H1 (cell line): Measurements from ENCODE around the gene COL5A2. TPM values are rescaled to one million over a fixed set of nuclear protein-coding genes. Genes with fewer than 3 reads are reported as not detected.

Experiments used
- CTCF ChIA-PET: fragments of 300-600 bp; sonication (Branson Sonifier 250); formaldehyde crosslinking; loops from one replicate; lab custom pipeline; 2021; ENCODE audit not compliant: partially characterized antibody; lab: Charles Lee
- POLR2A ChIA-PET: fragments of 300-600 bp; sonication (Branson Sonifier 250); formaldehyde crosslinking; loops from one replicate; lab custom pipeline; 2021; ENCODE audit warnings: inconsistent platforms; ENCODE audit not compliant: partially characterized antibody; lab: Charles Lee
- DNase-seq, 2 experiments: peaks; one replicate each; pipeline versions ENCODE4 v3.0.0 to v3.0.0-alpha.2; 2010 to 2022; ENCODE audit warnings: low spot score in 2 of 2, low read depth in 1 of 2, mixed read lengths in 1 of 2
- FAIRE-seq: peaks from 2 replicates; lab custom pipeline; 2011; peaks lifted over from hg19 to GRCh38; lab: Jason Lieb, UNC
- H2AFZ ChIP-seq: 2 replicates; pipeline ENCODE4 v1.8.1; 2012; ENCODE audit warnings: low read length, inconsistent platforms
- H2AK5ac ChIP-seq: 2 replicates; pipeline ENCODE4 v1.6.1; 2013; ENCODE audit warnings: low read depth, low read length
- H2BK120ac ChIP-seq: replicated peaks from 2 replicates; pipeline ENCODE3; 2013; ENCODE audit warnings: low read depth, low read length, inconsistent platforms
- H2BK12ac ChIP-seq: 2 replicates; pipeline ENCODE4 v1.6.1; 2013; ENCODE audit warnings: low read depth, low read length
- H2BK15ac ChIP-seq: 2 replicates; pipeline ENCODE4 v1.6.1; 2013; ENCODE audit warnings: low read length
- H2BK20ac ChIP-seq: 2 replicates; pipeline ENCODE4 v1.6.1; 2013; ENCODE audit warnings: low read length
- H2BK5ac ChIP-seq: 2 replicates; pipeline ENCODE4 v1.6.1; 2013; ENCODE audit warnings: low read depth, low read length
- H3K14ac ChIP-seq: 2 replicates; pipeline ENCODE4 v1.6.1; 2013; ENCODE audit warnings: inconsistent platforms; ENCODE audit not compliant: insufficient read length
- H3K18ac ChIP-seq: 2 replicates; pipeline ENCODE4 v1.6.1; 2013; ENCODE audit warnings: low read length; ENCODE audit errors: extremely low read depth
- H3K23ac ChIP-seq: 2 replicates; pipeline ENCODE4 v1.6.1; 2013; ENCODE audit warnings: inconsistent platforms; ENCODE audit not compliant: insufficient read length
- H3K23me2 ChIP-seq: 2 replicates; pipeline ENCODE4 v1.6.1; 2013; ENCODE audit warnings: low read depth, low read length
- H3K27ac ChIP-seq: 2 replicates; pipeline ENCODE4 v1.6.1; 2011; ENCODE audit warnings: low read depth, low read length, inconsistent platforms
- H3K27me3 ChIP-seq, 4 experiments: replicated peaks in 1 of 4; 1 replicate in 1 of 4; 2 replicates in 3 of 4; pipeline versions ENCODE4 v1.6.1 to v1.8.1; 2011 to 2013; ENCODE audit warnings: low read length in 3 of 4, mild to moderate bottlenecking in 3 of 4, inconsistent platforms in 2 of 4, mixed read lengths in 2 of 4, moderate library complexity in 1 of 4; ENCODE audit not compliant: control insufficient read depth in 3 of 4, insufficient read depth in 3 of 4; ENCODE audit errors: extremely low read depth in 1 of 4
- H3K36me3 ChIP-seq, 4 experiments: 2 replicates each; pipeline versions ENCODE4 v1.6.1 to v1.8.1; 2011 to 2013; ENCODE audit warnings: mild to moderate bottlenecking in 4 of 4, low read length in 3 of 4, moderate library complexity in 2 of 4, control low read depth in 1 of 4, inconsistent platforms in 1 of 4; ENCODE audit not compliant: insufficient read depth in 4 of 4, control insufficient read depth in 2 of 4
- H3K4ac ChIP-seq: replicated peaks from 2 replicates; pipeline ENCODE3; 2013; ENCODE audit warnings: low read length, low read depth, mixed read lengths, inconsistent platforms; ENCODE audit not compliant: insufficient read length
- H3K4me1 ChIP-seq, 4 experiments: replicated peaks in 1 of 4; 1 replicate in 1 of 4; 2 replicates in 3 of 4; pipeline versions ENCODE4 v1.6.1 to v1.8.1; 2011 to 2013; ENCODE audit warnings: low read length in 3 of 4, inconsistent platforms in 2 of 4, mixed read lengths in 1 of 4; ENCODE audit not compliant: insufficient read depth in 4 of 4, control insufficient read depth in 3 of 4
- H3K4me2 ChIP-seq, 2 experiments: 2 replicates each; pipeline versions ENCODE4 v1.6.1 to v1.8.1; 2011 to 2013; ENCODE audit warnings: low read depth in 2 of 2, low read length in 2 of 2, control low read depth in 1 of 2, inconsistent platforms in 1 of 2, mild to moderate bottlenecking in 1 of 2; ENCODE audit not compliant: insufficient read depth in 1 of 2
- H3K4me3 ChIP-seq, 4 experiments: fragments of 200-600, 300-600 bp in 1 of 4; sonication (generic), shearing (Covaris generic), sonication (Bioruptor Twin) in 1 of 4; 2 replicates each; pipeline versions ENCODE4 v1.5.1 to v1.8.1; 2011 to 2016; ENCODE audit warnings: low read length in 4 of 4, low read depth in 3 of 4, control low read depth in 2 of 4, inconsistent platforms in 2 of 4, mild to moderate bottlenecking in 2 of 4, mixed read lengths in 1 of 4, moderate library complexity in 1 of 4; ENCODE audit not compliant: insufficient read depth in 2 of 4; ENCODE audit errors: extremely low read depth in 1 of 4
- H3K56ac ChIP-seq: replicated peaks from 2 replicates; pipeline ENCODE3; 2013; ENCODE audit warnings: low read depth, mild to moderate bottlenecking, mixed read lengths, low read length, inconsistent platforms; ENCODE audit not compliant: insufficient read length
- H3K79me1 ChIP-seq: 2 replicates; pipeline ENCODE4 v1.6.1; 2013; ENCODE audit warnings: low read depth, low read length, control low read depth
- H3K79me2 ChIP-seq, 2 experiments: 2 replicates each; pipeline versions ENCODE4 v1.6.1 to v1.8.1; 2012 to 2013; ENCODE audit warnings: low read length in 2 of 2, mild to moderate bottlenecking in 2 of 2, inconsistent platforms in 1 of 2; ENCODE audit not compliant: insufficient read depth in 2 of 2, control insufficient read depth in 1 of 2
- H3K9ac ChIP-seq, 4 experiments: replicated peaks in 1 of 4; 1 replicate in 1 of 4; 2 replicates in 3 of 4; pipeline versions ENCODE4 v1.6.1 to v1.8.1; 2011 to 2013; ENCODE audit warnings: low read depth in 3 of 4, low read length in 3 of 4, control low read depth in 2 of 4, mild to moderate bottlenecking in 2 of 4, moderate library complexity in 2 of 4, inconsistent platforms in 1 of 4; ENCODE audit errors: extremely low read depth in 1 of 4
- H3K9me3 ChIP-seq, 2 experiments: 2 replicates each; pipeline versions ENCODE4 v1.6.1 to v1.8.1; 2012 to 2013; ENCODE audit warnings: mild to moderate bottlenecking in 2 of 2, moderate library complexity in 2 of 2, control low read depth in 1 of 2, inconsistent platforms in 1 of 2, low read depth in 1 of 2, low read length in 1 of 2, mixed read lengths in 1 of 2; ENCODE audit not compliant: insufficient read depth in 2 of 2
- H4K20me1 ChIP-seq, 2 experiments: replicated peaks in 1 of 2; 2 replicates each; pipeline versions ENCODE3 to v1.8.1; 2011 to 2013; ENCODE audit warnings: inconsistent platforms in 2 of 2, low read length in 2 of 2, mild to moderate bottlenecking in 1 of 2; ENCODE audit not compliant: insufficient read depth in 2 of 2, control insufficient read depth in 1 of 2
- H4K5ac ChIP-seq: 2 replicates; pipeline ENCODE4 v1.6.1; 2013; ENCODE audit warnings: low read length, low read depth, mixed read lengths, inconsistent platforms; ENCODE audit not compliant: insufficient read length
- H4K8ac ChIP-seq: 2 replicates; pipeline ENCODE4 v1.8.0; 2013; ENCODE audit warnings: mild to moderate bottlenecking, moderate library complexity, low read length, inconsistent platforms; ENCODE audit not compliant: insufficient read depth; ENCODE audit errors: extremely low read depth
- H4K91ac ChIP-seq: replicated peaks from 2 replicates; pipeline ENCODE3; 2013; ENCODE audit warnings: low read length, mixed read lengths, inconsistent platforms; ENCODE audit not compliant: insufficient read length
- PHF8 ChIP-seq: fragments of 200-600 bp; sonication (generic); conservative IDR thresholded peaks from 2 replicates; pipeline ENCODE4 v1.7.1; 2012; ENCODE audit warnings: low read depth, mild to moderate bottlenecking, inconsistent platforms, low read length, moderate library complexity
- POLR2A ChIP-seq, 2 experiments: IDR thresholded peaks; 1 replicate in 1 of 2; 2 replicates in 1 of 2; pipeline ENCODE4 v1.6.1; 2011; ENCODE audit warnings: low read depth in 2 of 2, low read length in 2 of 2, mild to moderate bottlenecking in 2 of 2; ENCODE audit errors: control extremely low read depth in 1 of 2
- RXRA ChIP-seq: IDR thresholded peaks from 2 replicates; pipeline ENCODE4 v1.6.1; 2011; ENCODE audit warnings: low read depth, mild to moderate bottlenecking, low read length, moderate library complexity; ENCODE audit not compliant: insufficient read depth
- SP1 ChIP-seq: IDR thresholded peaks from 2 replicates; pipeline ENCODE4 v1.6.1; 2011; ENCODE audit warnings: low read depth, low read length
- WGBS, 2 experiments: shearing (Covaris generic) in 1 of 2; methylation state at CpG; one replicate each; pipeline versions ENCODE4 v1.1.6 to v1.1.7; 2013 to 2015; ENCODE audit warnings: low lambda C conversion rate in 2 of 2, mixed read lengths in 2 of 2, inconsistent platforms in 1 of 2, low coverage in 1 of 2, missing lambda C conversion rate in 1 of 2; ENCODE audit not compliant: insufficient replicate concordance in 2 of 2, insufficient coverage in 1 of 2, insufficient read length in 1 of 2; ENCODE audit errors: extremely low coverage in 1 of 2, missing lambda C conversion rate in 1 of 2; 5-methylcytosine and 5-hydroxymethylcytosine counted together
- polyA plus RNA-seq, 7 experiments: library from polyadenylated mRNA; depleted of rRNA in 3 of 7; stranded (reverse) in 5 of 7; unstranded in 2 of 7; fragments of >200 nt in 5 of 7; fragments of 200-250 nt in 2 of 7; gene quantifications; 1 replicate in 5 of 7; 2 replicates in 1 of 7; 4 replicates in 1 of 7; pipeline versions ENCODE4 v1.2.1 to v1.2.3, GENCODE V29; 2011 to 2013; ENCODE audit warnings: missing spikeins in 2 of 7, mixed read lengths in 2 of 7
- total RNA-seq: library from RNA; stranded (reverse); fragmentation: NEBNext Ultra II Directional; extraction: Animal tissue kit (Norgen Biotek cat#: 25700); gene quantifications from 2 replicates; pipeline ENCODE4 v1.2.1, GENCODE V29; 2021

COL5A2 gene
- total and polyA plus RNA-seq, 2 of the 8 experiments (the other 6 are each of a cell fraction or from before 2014, with no cell fraction given): 4.7 to 24.2 TPM

DNA sequence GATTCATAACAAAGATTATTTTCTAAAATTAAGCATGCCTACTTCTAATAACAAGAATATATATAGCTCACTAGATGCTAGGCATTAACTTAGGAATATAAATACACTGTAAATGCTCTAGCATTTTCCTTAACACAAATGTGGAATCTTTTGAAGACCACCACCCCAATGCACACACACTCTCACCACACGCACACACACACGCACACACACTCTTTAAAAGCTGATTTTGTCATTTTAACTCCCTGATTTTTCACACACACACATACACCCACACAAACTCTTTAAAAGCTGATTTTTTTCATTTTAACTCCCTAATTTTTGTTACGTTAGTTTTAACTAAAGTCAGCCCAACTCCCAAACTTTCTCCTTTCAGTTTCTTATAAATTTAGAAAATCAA, 3.0 kb downstream of the COL5A2 start:
- Histone ChIP-seq H4K20me1 (no peaks in the 10 kb centered on the region), H2AK5ac (no peak overlapping the region), H2BK5ac (no peak overlapping the region), H3K36me3 (no peaks in the 10 kb centered on the region), H2BK15ac (no peak overlapping the region), H4K5ac (no peak overlapping the region), H3K23me2 (peaks cover 6% of the 10 kb centered on the region), H3K4me2 (no peak overlapping the region), H3K23ac (no peak overlapping the region), H3K4me1 (no peaks in the 10 kb centered on the region; a peak in 3 of 7 replicates), H4K8ac (no peak overlapping the region), H3K9ac (no peak overlapping the region), H4K91ac (no peak overlapping the region), H3K4me3 (no peak overlapping the region), H2BK120ac (no peak overlapping the region), H3K56ac (no peak overlapping the region), H3K4ac (no peak overlapping the region)
- CTCF ChIA-PET: interaction anchor here (0.9 to 3.6 kb wide), 7 partner anchors 10 to 41 kb away, joined by 3 to 16 read pairs (median 8); no protein-coding TSS in a partner anchor
- TF ChIP-seq RXRA (no peak), PHF8 (no peak), SP1 (no peak), POLR2A (IDR thresholded peaks at IDR 0.05; ENCODE audit: control extremely low read depth in 1 of 2, low read depth in 2 of 2, low read length in 2 of 2) (no peak)
- TF ChIP-seq, all 59 proteins: peak for 0
- Histone ChIP-seq H3K14ac (no peak overlapping the region), H3K79me2 (peaks cover 0 to 17% of the 10 kb centered on the region in 2 experiments; a peak in 1 of 4 replicates), H3K27me3 (no peaks in the 10 kb centered on the region), H2BK20ac (no peak overlapping the region), H3K9me3 (no peaks in the 10 kb centered on the region; a peak in 1 of 4 replicates), H3K18ac (no peak overlapping the region), H3K79me1 (no peaks in the 10 kb centered on the region; the same call in 1 of the 2 replicates), H2BK12ac (no peak overlapping the region), H3K27ac (no peak overlapping the region), H2AFZ (no peak overlapping the region)
- no peak for DNase-seq
- POLR2A ChIA-PET: no interaction called here
- FAIRE-seq: no peak
- WGBS, 2 experiments: 85% methylated on average over 3 of the region's 3 CpGs; no CpG with 5 or more reads in 1 of the 2 experiments
